Transverse colon (tissue), 4 donors: ENCODE results near the gene DHRS3.

Experiments used
- CTCF ChIP-seq, 5 experiments: fragments of 200-600 bp in 3 of 5; fragments of 450-650 bp in 2 of 5; sonication (generic) in 3 of 5; IDR thresholded peaks; 1 replicate in 2 of 5; 2 replicates in 3 of 5; pipeline ENCODE4 v1.5.1; 2016 to 2017; ENCODE audit warnings: antibody characterized with exemption in 5 of 5, inconsistent platforms in 3 of 5, mild to moderate bottlenecking in 2 of 5, moderate library complexity in 1 of 5
- EP300 ChIP-seq: sonication (generic); formaldehyde crosslinking; IDR thresholded peaks from one replicate; pipeline ENCODE4 v1.6.1; 2017; ENCODE audit warnings: antibody characterized with exemption, low read depth
- POLR2AphosphoS5 ChIP-seq, 3 donors: sonication (generic); formaldehyde crosslinking; IDR thresholded peaks; one replicate each; pipeline ENCODE4 v1.6.1; 2016; ENCODE audit warnings: antibody characterized with exemption in 3 of 3

- TF ChIP-seq CTCF (IDR thresholded peaks at IDR 0.05) (no peak), EP300 (no peak), POLR2AphosphoS5 (IDR thresholded peaks at IDR 0.05) (no peak)
Measured at GRCh38 chr1:12530462-12531178, 87.4 kb downstream of the DHRS3 start.
